ENCODE data around the gene PKIG.
"Not testable (repeated sequence)": the region's sequence is repeated elsewhere in the genome, so short reads cannot be mapped to it uniquely, and the experiment has no call there.

Gene PKIG

GRCh38 chr20:44582311-44583025 is at the start of gene PKIG:
TSS of gene PKIG (plus strand) at chr20:44582579. CDS start at chr20:44614557, 31,978 bp downstream.
- no peak for DNase-seq

GRCh38 chr20:44532981-44533331 is 49.4 kb upstream of the PKIG start:
- no peak for DNase-seq

- no peak for DNase-seq
These were observed 48.5 kb upstream of the PKIG start for GRCh38 chr20:44533928-44534327.

GRCh38 chr20:44536175-44536574 is 46.2 kb upstream of the PKIG start:
- DNase-seq, result no peak

- no peak for DNase-seq
These were observed 44.4 kb upstream of the PKIG start for GRCh38 chr20:44537993-44538392.

GRCh38 chr20:44540834-44541233 is 41.5 kb upstream of the PKIG start:
- no peak for DNase-seq

GRCh38 chr20:44541992-44542391 is 40.4 kb upstream of the PKIG start:
- DNase-seq, result no peak

GRCh38 chr20:44542890-44543289 is 39.5 kb upstream of the PKIG start:
- DNase-seq, result no peak

- no peak for DNase-seq
These were observed 39.0 kb upstream of the PKIG start for GRCh38 chr20:44543358-44543757.

GRCh38 chr20:44544263-44544662 is 38.1 kb upstream of the PKIG start:
- no peak for DNase-seq

- no peak for DNase-seq
These were observed 35.0 kb upstream of the PKIG start for GRCh38 chr20:44547419-44547818.

- no peak for DNase-seq
These were observed 33.3 kb upstream of the PKIG start for GRCh38 chr20:44549123-44549522.

GRCh38 chr20:44552050-44552449 is 30.3 kb upstream of the PKIG start:
- no peak for DNase-seq

- DNase-seq, result no peak
These were observed 29.8 kb upstream of the PKIG start for GRCh38 chr20:44552568-44552949.

GRCh38 chr20:44552950-44553908 is 29.1 kb upstream of the PKIG start:
- no peak for DNase-seq

GRCh38 chr20:44559302-44559701 is 23.1 kb upstream of the PKIG start:
- no peak for DNase-seq

GRCh38 chr20:44560229-44560628 is 22.1 kb upstream of the PKIG start:
- no peak for DNase-seq

GRCh38 chr20:44560818-44561217 is 21.6 kb upstream of the PKIG start:
- DNase-seq, result not testable (repeated sequence)

GRCh38 chr20:44561876-44562275 is 20.5 kb upstream of the PKIG start:
- no peak for DNase-seq

- no peak for DNase-seq
These were observed 16.4 kb upstream of the PKIG start for GRCh38 chr20:44566018-44566417.

GRCh38 chr20:44566811-44567210 is 15.6 kb upstream of the PKIG start:
- no peak for DNase-seq

GRCh38 chr20:44570367-44570766 is 12.0 kb upstream of the PKIG start:
- no peak for DNase-seq

GRCh38 chr20:44571362-44571988 is 10.9 kb upstream of the PKIG start:
- DNase-seq, result no peak
